ENCODE results near the gene PRMT2. TPM values are rescaled to one million over a fixed set of nuclear protein-coding genes. Genes with fewer than 3 reads are reported as not detected.

The PRMT2 gene
- total RNA-seq, 2 donors from 2014 or later, result 73.6 to 87.1 TPM

GRCh38 chr21:46616656-46617055 is 18.8 kb upstream of the PRMT2 start:
- peaks cover 4% of the 10 kb centered on the region for H3K4me1 Mint-ChIP-seq
- TF ChIP-seq CTCF (conservative IDR thresholded peaks at IDR 0.05), result no peak
- peaks cover 3% of the 10 kb centered on the region for H3K9me3 Mint-ChIP-seq
- Histone ChIP-seq H3K9ac (ENCODE audit: extremely low read depth, low read length, poor library complexity, severe bottlenecking) (no peak overlapping the region), H3K27me3 (ENCODE audit: control insufficient read depth, insufficient read depth, low read length, poor library complexity, severe bottlenecking) (no peaks in the 10 kb centered on the region), H3K9me3 (ENCODE audit: control insufficient read depth, low read length) (no peaks in the 10 kb centered on the region), H3K4me1 (ENCODE audit: control insufficient read depth, insufficient read depth, low read length) (no peaks in the 10 kb centered on the region), H3K36me3 (ENCODE audit: control insufficient read depth, insufficient read depth, low read length) (no peaks in the 10 kb centered on the region), H3K27ac (ENCODE audit: low read depth, low read length) (no peak overlapping the region), H3K4me3 (ENCODE audit: low read length) (no peak overlapping the region)
- no peak for DNase-seq
- H3K4me3 Mint-ChIP-seq, result no peak overlapping the region
- peaks cover 20% of the 10 kb centered on the region for H3K27me3 Mint-ChIP-seq (ENCODE audit: insufficient read depth)
- 100% methylated on average over 1 of the region's 1 CpG; no CpG with 5 or more reads in 1 of the 2 experiments for WGBS, 2 experiments (ENCODE audit: insufficient coverage in 1 of 2, insufficient read length in 1 of 2)
- H3K27ac Mint-ChIP-seq, result no peak overlapping the region
- no peaks in the 10 kb centered on the region for H3K36me3 Mint-ChIP-seq (ENCODE audit: low read depth)

DNA sequence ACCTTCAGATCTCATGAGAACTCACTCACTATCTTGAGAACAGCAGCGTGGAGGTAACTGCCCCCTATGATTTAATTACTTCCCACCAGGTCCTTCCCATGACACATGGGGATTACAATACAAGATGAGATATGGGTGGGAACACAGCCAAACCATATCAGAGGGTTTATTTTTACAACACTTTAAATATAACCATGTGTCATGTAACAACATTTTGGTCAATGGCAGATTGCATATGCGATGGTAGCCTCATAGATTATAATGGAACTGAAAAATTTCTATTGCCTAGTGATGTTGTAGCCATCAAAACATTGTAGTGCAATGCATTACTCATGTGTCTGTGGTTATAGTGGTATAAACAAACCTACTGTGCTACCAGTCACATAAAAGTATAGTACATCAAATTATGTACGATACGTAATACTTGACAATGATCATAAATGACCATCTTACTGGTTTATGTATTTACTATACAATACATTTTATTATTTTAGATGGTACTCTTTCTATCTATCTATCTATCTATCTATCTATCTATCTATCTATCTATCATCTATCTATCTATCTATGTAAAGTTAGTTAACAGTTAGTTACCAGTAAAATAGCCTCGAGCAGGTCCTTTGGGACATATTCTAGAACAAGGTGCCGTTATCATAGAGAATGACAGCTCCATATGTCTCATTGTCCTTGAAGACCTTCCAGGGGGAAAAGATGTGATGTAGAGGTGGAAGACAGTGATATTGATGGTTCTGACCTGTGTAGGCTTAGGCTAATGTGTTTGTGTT is 18.0 kb upstream of the PRMT2 start:
- H3K4me3 ChIP-seq (ENCODE audit: low read length), result no peak overlapping the region
- H3K9me3 ChIP-seq (ENCODE audit: control insufficient read depth, low read length), result no peaks in the 10 kb centered on the region
- H3K27me3 Mint-ChIP-seq (ENCODE audit: insufficient read depth), result peaks cover 20% of the 10 kb centered on the region
- no peak for DNase-seq
- no peak for TF ChIP-seq CTCF (conservative IDR thresholded peaks at IDR 0.05)
- peaks cover 8% of the 10 kb centered on the region for H3K4me1 Mint-ChIP-seq
- H3K9me3 Mint-ChIP-seq, result peaks cover 3% of the 10 kb centered on the region
- no peak overlapping the region for H3K27ac ChIP-seq (ENCODE audit: low read depth, low read length)
- 85 to 94% methylated on average over 3 to 4 of the region's 6 CpGs for WGBS, 2 experiments (ENCODE audit: insufficient coverage in 1 of 2, insufficient read length in 1 of 2)
- H3K9ac ChIP-seq (ENCODE audit: extremely low read depth, low read length, poor library complexity, severe bottlenecking), result no peak overlapping the region
- H3K4me1 ChIP-seq (ENCODE audit: control insufficient read depth, insufficient read depth, low read length), result no peaks in the 10 kb centered on the region
- H3K36me3 Mint-ChIP-seq (ENCODE audit: low read depth), result no peaks in the 10 kb centered on the region
- H3K27me3 ChIP-seq (ENCODE audit: control insufficient read depth, insufficient read depth, low read length, poor library complexity, severe bottlenecking), result no peaks in the 10 kb centered on the region
- no peak overlapping the region for H3K4me3 Mint-ChIP-seq
- H3K27ac Mint-ChIP-seq, result no peak overlapping the region
- H3K36me3 ChIP-seq (ENCODE audit: control insufficient read depth, insufficient read depth, low read length), result no peaks in the 10 kb centered on the region

DNA sequence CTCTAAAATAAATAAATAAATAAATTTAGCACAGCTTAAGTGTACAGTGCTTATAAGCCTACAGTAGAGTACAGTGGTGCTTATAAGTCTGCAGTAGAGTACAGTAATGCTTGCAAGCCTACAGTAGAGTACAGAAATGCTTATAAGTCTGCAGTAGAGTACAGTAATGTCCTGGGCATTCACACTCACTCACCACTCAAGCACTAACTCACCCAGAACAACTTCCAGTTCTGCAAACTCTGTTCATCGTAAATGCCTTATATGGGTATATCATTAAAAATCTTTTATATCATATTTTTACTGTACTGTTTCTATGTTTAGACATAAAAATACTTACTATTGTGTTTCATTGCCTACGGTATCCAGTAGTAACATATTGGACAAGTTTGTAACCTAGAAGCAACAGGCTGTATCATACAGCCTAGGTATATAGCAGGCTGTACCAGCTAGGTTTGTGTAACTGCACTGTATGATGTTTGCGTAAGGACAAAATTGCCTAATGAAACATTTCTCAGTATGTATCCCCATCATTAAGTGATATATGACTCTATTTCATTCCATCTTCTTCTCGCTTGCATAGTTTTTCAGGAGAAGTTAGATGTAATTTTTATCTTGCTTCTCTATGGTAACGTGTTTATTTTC is 16.6 kb upstream of the PRMT2 start:
- H3K36me3 Mint-ChIP-seq (ENCODE audit: low read depth), result no peaks in the 10 kb centered on the region
- no peak overlapping the region for H3K4me3 Mint-ChIP-seq
- peaks cover 20% of the 10 kb centered on the region for H3K27me3 Mint-ChIP-seq (ENCODE audit: insufficient read depth)
- Histone ChIP-seq H3K36me3 (ENCODE audit: control insufficient read depth, insufficient read depth, low read length) (no peaks in the 10 kb centered on the region), H3K27ac (ENCODE audit: low read depth, low read length) (no peak overlapping the region), H3K4me1 (ENCODE audit: control insufficient read depth, insufficient read depth, low read length) (no peaks in the 10 kb centered on the region), H3K9me3 (ENCODE audit: control insufficient read depth, low read length) (no peaks in the 10 kb centered on the region), H3K27me3 (ENCODE audit: control insufficient read depth, insufficient read depth, low read length, poor library complexity, severe bottlenecking) (no peaks in the 10 kb centered on the region), H3K9ac (ENCODE audit: extremely low read depth, low read length, poor library complexity, severe bottlenecking) (no peak overlapping the region), H3K4me3 (ENCODE audit: low read length) (no peak overlapping the region)
- H3K27ac Mint-ChIP-seq, result no peak overlapping the region
- no peak for DNase-seq
- peaks cover 10% of the 10 kb centered on the region for H3K4me1 Mint-ChIP-seq
- no peak for TF ChIP-seq CTCF (conservative IDR thresholded peaks at IDR 0.05)
- H3K9me3 Mint-ChIP-seq, result no peaks in the 10 kb centered on the region
- WGBS, 2 experiments (ENCODE audit: insufficient coverage in 1 of 2, insufficient read length in 1 of 2), result 93 to 94% methylated on average over 3 to 4 of the region's 5 CpGs

Data from endodermal cell (in vitro differentiated cells).